C4-2B (cell line): ENCODE data around the gene ZBTB8OS.
"Not testable (repeated sequence)": the region's sequence is repeated elsewhere in the genome, so short reads cannot be mapped to it uniquely, and the experiment has no call there.

Experiments used
- H3K27ac ChIP-seq: fragments of 450-650 bp; 2 replicates; pipeline ENCODE4 v1.5.1; 2017
- ZFX ChIP-seq: fragments of 450-650 bp; IDR thresholded peaks from 2 replicates; pipeline ENCODE4 v1.6.1; 2017
- TF ChIP-seq, protein P1 (sequence below): fragments of 450-650 bp; conservative IDR thresholded peaks from 2 replicates; pipeline ENCODE4 v1.5.1; 2017; ENCODE audit warnings: mild to moderate bottlenecking

Gene ZBTB8OS

DNA sequence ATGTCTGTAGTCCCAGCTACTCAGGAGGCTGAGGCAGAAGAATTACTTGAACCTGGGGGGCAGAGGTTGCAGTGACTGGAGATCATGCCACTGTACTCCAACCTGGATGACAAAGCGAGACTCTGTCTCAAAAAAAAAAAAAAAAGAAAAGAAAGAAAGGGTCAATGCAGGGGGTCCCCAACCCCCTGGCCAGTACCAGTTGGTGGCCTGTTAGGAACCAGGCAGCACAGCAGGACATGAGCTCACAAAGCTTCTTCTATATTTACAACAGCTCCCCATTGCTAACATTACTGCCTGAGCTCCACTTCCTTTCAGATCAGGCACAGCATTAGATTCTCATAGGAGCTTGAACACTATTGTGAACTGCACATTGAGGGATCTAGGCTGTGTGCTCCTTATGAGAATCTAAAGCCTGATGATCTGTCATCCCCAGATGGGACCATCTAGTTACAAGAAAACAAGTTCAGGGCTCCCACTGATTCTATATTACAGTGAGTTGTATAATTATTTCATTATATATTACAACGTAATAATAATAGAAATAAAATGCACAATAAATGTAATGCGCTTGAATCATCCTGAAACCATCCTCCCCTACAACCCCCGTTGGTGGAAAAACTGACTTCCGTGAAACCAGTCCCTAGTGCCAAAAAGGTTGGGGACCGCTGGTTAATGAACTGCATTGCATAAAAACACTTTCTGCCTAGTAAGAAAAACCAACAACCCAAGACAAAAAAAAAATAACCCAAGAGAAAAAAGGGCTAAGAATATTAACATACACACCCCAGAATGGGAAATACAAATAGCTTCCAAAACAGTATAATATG is 2.8 kb downstream of the ZBTB8OS start:
- H3K27ac ChIP-seq: no peak overlapping the region

GRCh38 chr1:32644426-32644825 is 5.9 kb downstream of the ZBTB8OS start:
- no peak for TF ChIP-seq ZFX
- TF ChIP-seq, protein P1, sequence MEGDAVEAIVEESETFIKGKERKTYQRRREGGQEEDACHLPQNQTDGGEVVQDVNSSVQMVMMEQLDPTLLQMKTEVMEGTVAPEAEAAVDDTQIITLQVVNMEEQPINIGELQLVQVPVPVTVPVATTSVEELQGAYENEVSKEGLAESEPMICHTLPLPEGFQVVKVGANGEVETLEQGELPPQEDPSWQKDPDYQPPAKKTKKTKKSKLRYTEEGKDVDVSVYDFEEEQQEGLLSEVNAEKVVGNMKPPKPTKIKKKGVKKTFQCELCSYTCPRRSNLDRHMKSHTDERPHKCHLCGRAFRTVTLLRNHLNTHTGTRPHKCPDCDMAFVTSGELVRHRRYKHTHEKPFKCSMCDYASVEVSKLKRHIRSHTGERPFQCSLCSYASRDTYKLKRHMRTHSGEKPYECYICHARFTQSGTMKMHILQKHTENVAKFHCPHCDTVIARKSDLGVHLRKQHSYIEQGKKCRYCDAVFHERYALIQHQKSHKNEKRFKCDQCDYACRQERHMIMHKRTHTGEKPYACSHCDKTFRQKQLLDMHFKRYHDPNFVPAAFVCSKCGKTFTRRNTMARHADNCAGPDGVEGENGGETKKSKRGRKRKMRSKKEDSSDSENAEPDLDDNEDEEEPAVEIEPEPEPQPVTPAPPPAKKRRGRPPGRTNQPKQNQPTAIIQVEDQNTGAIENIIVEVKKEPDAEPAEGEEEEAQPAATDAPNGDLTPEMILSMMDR: no peak
- no peak overlapping the region for H3K27ac ChIP-seq

More for the DNA sequence above, 2.8 kb downstream of the ZBTB8OS start:
- no peak for TF ChIP-seq ZFX
- TF ChIP-seq, protein P1: no peak

- not testable (repeated sequence) for H3K27ac ChIP-seq
Observed at GRCh38 chr1:32642292-32642827, 8.0 kb downstream of the ZBTB8OS start.

DNA sequence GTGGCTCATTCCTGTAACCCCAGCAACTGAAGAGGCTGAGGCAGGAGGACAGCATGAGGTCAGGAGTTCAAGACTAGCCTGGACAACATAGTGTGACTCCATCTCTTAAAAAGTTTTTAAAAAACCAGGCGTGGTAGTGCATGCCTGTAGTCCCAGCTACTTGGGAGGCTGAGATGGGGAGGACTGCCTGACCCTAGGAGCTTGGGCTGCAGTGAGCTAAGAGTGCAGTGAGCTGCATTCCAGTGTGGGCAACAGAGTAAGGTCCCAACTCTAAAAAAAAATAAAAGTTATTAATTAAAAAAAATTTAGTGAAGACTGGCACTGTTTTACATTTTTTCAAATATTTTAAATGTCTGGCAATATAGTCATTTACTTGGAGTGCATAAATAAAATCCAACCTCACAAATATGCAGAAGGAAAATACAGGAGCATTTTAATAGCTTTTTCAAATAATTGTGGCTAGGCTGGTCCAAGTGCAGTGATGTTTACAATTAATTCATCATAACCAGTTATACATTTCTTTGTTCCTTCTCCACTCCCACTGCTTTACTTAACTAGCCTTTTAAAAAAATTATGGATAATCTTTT is 10.8 kb downstream of the ZBTB8OS start:
- no peak overlapping the region for H3K27ac ChIP-seq
- no peak for TF ChIP-seq ZFX
- TF ChIP-seq, protein P1: no peak

DNA sequence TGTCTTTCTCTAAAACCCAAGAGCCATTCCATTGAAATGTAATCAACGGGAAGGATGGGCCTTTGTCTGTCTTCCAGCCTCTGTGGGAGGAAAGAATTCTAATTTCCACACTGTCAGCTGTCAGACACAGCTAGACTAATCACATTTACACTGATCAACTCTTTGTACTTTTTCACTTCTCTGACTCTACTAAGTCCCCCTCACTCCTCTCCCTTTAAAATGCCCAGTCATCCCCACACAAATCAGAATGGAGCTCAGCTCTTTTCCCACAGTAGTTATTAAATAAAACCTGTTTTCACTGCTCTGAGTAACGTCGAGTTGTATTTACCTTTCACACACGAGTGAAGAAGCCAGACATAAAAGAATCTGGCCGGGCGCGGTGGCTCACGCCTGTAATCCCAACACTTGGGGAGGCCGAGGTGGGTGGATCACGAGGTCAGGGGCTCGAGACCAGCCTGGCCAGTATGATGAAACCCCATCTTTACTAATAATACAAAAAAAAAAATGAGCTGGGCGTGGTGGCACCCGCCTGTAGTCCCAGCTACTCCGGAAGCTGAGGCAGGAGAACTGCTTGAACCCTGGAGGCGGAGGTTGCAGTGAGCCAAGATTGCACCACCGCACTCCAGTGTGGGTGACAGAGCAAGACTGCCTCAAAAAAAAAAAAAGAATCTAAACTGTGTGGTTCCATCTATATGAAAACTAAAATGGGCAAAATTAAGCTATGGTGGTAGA is 13.3 kb downstream of the ZBTB8OS start:
- no peak overlapping the region for H3K27ac ChIP-seq
- TF ChIP-seq, protein P1: no peak
- no peak for TF ChIP-seq ZFX

GRCh38 chr1:32635508-32636277 is 14.7 kb downstream of the ZBTB8OS start:
- no peak overlapping the region for H3K27ac ChIP-seq
- TF ChIP-seq, protein P1: no peak
- TF ChIP-seq ZFX: no peak

DNA sequence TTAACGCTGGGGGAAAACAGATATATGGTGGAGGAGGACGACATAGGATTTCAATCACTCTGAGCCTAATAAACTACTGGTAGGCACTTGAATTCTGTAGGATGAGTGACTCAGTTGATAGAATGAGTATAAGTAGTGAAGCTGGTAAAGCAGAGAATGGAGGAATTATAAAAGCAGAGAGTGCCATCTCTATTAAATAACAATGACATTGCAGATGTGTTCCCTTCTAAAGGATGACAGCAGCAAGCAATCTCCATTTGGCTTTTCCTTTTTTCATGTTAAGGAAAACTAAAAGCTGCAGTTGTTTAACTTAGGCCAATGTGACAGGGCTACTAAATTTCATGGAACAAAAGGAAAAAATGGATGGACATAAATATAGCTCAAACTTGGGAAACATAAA is 17.5 kb downstream of the ZBTB8OS start:
- H3K27ac ChIP-seq: no peak overlapping the region

GRCh38 chr1:32630173-32630572 is 20.2 kb downstream of the ZBTB8OS start:
- H3K27ac ChIP-seq: not testable (repeated sequence)

More for the DNA sequence above, 17.5 kb downstream of the ZBTB8OS start:
- TF ChIP-seq, protein P1: no peak
- TF ChIP-seq ZFX: no peak
